Gastrocnemius medialis (tissue), 4 donors: ENCODE measurements around the gene MSH3.

Experiments used
- CTCF ChIP-seq, 5 experiments: fragments of 450-650 bp in 3 of 5; fragments of 200-600 bp in 2 of 5; sonication (generic) in 2 of 5; IDR thresholded peaks in 4 of 5; conservative IDR thresholded peaks in 1 of 5; 1 replicate in 4 of 5; 2 replicates in 1 of 5; pipeline ENCODE4 v1.5.1; 2016 to 2019; ENCODE audit warnings: antibody characterized with exemption in 5 of 5, mild to moderate bottlenecking in 3 of 5, moderate library complexity in 3 of 5
- POLR2A ChIP-seq, 2 donors: fragments of 450-650 bp; IDR thresholded peaks; one replicate each; pipeline ENCODE4 v1.6.1; 2017; ENCODE audit warnings: antibody characterized with exemption in 2 of 2, mild to moderate bottlenecking in 2 of 2, moderate library complexity in 2 of 2

- no peak for TF ChIP-seq POLR2A (IDR thresholded peaks at IDR 0.05)
- no peak for TF ChIP-seq CTCF (IDR thresholded peaks at IDR 0.05 in 4 of 5, conservative IDR thresholded peaks at IDR 0.05 in 1 of 5)
Measured at GRCh38 chr5:80736730-80737129, 82.3 kb downstream of the MSH3 start.
